ENCODE measurements around the gene TPP1. TPM values are rescaled to one million over a fixed set of nuclear protein-coding genes. Genes with fewer than 3 reads are reported as not detected.

TPP1 gene
- total RNA-seq, 3 donors from 2014 or later: 27.2 to 71.4 (median 38.2) TPM

DNA sequence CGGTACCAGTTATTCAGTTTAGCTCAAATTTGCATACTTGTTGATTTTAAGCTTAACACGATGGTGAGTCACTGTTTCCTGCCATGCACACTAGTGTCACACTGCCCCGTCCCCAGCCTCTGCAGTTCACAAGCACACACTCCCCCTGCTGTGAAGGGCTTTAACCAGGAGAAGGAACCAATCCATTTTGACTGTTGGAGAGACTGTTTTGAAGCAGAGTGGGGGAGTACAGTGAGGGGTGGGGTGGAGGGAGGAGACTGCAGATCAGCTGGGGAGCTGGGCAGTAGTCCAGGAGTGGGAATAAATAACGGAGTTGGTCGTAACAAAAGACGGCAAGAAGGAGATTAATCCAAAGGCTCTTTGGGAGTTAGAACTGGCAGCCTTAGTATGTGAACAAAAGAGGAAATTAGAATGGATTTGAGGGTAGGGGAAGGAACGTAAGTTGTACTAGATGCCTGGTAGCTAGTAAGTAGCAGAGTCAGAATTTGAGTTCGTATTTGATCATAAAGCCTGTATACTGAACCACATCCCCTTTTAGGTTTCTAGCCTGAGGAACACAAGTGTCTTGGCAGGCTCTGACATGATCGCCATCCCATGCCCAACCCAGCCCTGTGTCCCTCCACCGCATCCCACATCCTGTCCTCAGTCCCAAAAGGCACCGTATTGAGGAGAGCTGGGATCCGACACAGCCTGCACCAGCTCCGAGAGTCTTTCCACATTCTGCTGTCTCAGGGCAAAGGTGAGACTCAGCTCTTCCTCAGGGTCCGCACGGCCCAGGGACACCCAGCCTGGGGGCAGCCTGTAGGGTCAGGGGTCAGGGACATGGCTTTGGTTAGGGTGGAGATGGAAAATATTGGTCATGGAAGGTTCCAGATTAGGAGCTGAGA lies 862 bp downstream of the TPP1 start:
- Histone ChIP-seq H3K9me3 (no peaks in the 10 kb centered on the region), H3K4me1 (no peaks in the 10 kb centered on the region), H3K27me3 (no peaks in the 10 kb centered on the region), H3K36me3 (no peaks in the 10 kb centered on the region), H3K27ac (peak overlapping the region; percentile 89 to 91), H3K4me3 (peak overlapping the region; percentile 71 to 79 (median 78))
- DNase-seq (ENCODE audit: low spot score in 2 of 2): no peak
- intact Hi-C loops (cut with DNase I; ENCODE audit: low total_unique reads): no loop called here
- peak in 1 of 3 donors; percentile 16 for TF ChIP-seq POLR2AphosphoS5 (IDR thresholded peaks at IDR 0.05)
- TF ChIP-seq, protein P1, sequence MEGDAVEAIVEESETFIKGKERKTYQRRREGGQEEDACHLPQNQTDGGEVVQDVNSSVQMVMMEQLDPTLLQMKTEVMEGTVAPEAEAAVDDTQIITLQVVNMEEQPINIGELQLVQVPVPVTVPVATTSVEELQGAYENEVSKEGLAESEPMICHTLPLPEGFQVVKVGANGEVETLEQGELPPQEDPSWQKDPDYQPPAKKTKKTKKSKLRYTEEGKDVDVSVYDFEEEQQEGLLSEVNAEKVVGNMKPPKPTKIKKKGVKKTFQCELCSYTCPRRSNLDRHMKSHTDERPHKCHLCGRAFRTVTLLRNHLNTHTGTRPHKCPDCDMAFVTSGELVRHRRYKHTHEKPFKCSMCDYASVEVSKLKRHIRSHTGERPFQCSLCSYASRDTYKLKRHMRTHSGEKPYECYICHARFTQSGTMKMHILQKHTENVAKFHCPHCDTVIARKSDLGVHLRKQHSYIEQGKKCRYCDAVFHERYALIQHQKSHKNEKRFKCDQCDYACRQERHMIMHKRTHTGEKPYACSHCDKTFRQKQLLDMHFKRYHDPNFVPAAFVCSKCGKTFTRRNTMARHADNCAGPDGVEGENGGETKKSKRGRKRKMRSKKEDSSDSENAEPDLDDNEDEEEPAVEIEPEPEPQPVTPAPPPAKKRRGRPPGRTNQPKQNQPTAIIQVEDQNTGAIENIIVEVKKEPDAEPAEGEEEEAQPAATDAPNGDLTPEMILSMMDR (IDR thresholded peaks at IDR 0.05): no peak
- no peak for TF ChIP-seq POLR2A (IDR thresholded peaks at IDR 0.05)

DNA sequence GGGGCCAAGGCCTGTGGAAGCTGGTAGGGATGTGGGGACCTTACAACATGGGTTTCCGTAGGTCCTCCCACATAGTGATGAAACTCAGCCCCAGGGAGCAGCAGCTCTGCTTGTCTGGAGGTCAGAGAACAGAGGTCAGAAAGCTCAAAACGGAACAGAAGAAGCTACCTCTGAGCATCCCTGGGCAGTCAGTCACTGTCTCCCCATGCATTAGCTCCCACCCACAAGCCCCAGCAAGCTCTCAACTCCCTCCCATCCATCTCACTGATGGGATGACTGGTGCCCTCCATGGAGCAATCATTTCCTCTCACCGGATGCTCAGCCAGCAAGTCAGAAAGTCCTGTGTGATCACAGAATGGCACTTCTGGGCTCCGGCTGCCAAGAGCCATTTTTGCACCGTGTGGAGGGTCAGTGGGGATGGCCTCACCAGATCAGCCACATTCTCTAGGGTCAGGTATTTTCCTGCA lies 1.9 kb downstream of the TPP1 start:
- intact Hi-C loops (cut with DNase I; ENCODE audit: low total_unique reads): no loop called here
- peak overlapping the region in 1 of 3 donors; percentile 71 for H3K4me3 ChIP-seq
- H3K27ac ChIP-seq: peak overlapping the region; percentile 25 to 43
- DNase-seq (ENCODE audit: low spot score in 2 of 2): no peak
- no peaks in the 10 kb centered on the region for H3K4me1 ChIP-seq
- H3K9me3 ChIP-seq: no peaks in the 10 kb centered on the region
- TF ChIP-seq, protein P1 (IDR thresholded peaks at IDR 0.05): no peak
- no peak for TF ChIP-seq POLR2AphosphoS5 (IDR thresholded peaks at IDR 0.05)
- TF ChIP-seq POLR2A (IDR thresholded peaks at IDR 0.05): no peak
- no peaks in the 10 kb centered on the region for H3K27me3 ChIP-seq
- no peaks in the 10 kb centered on the region for H3K36me3 ChIP-seq

DNA sequence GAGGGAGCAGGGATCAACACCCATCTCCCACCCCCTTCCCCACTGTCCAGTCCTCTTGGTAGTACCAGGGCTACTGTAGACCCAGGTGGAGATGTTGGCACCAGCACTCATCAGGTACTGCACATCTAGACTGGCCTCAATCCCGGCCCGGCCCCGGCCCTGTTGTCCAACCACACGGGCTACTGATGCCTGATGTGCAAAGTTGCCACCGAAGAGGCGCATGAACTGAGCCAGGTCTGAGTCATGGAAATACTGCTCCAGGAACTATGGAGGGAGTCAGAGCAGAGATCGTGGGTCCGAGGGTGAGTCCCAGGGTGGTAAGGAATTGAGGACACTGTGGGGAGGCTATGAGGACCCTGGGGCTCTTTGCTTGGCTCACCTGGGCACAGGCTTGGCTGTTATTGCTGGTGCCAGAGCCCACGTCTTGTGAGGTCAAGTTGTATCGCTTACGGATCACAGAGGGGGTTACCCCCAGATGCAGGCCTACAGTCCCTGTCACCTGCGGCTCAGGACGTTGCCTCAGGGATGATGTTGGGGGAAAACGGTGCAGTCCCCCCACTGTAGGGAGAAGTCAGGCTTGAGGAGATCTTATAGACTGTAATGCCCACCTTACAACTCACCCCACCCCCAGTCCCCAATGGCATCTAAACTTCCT lies 2.5 kb downstream of the TPP1 start:
- no peaks in the 10 kb centered on the region for H3K4me1 ChIP-seq
- H3K27me3 ChIP-seq: no peaks in the 10 kb centered on the region
- intact Hi-C loops (cut with DNase I; ENCODE audit: low total_unique reads): no loop called here
- H3K9me3 ChIP-seq: no peaks in the 10 kb centered on the region
- no peak overlapping the region for H3K4me3 ChIP-seq
- no peak for DNase-seq (ENCODE audit: low spot score in 2 of 2)
- TF ChIP-seq POLR2A (IDR thresholded peaks at IDR 0.05): no peak
- TF ChIP-seq, protein P1 (IDR thresholded peaks at IDR 0.05): no peak
- no peak for TF ChIP-seq POLR2AphosphoS5 (IDR thresholded peaks at IDR 0.05)
- no peaks in the 10 kb centered on the region for H3K36me3 ChIP-seq
- H3K27ac ChIP-seq: no peak overlapping the region

DNA sequence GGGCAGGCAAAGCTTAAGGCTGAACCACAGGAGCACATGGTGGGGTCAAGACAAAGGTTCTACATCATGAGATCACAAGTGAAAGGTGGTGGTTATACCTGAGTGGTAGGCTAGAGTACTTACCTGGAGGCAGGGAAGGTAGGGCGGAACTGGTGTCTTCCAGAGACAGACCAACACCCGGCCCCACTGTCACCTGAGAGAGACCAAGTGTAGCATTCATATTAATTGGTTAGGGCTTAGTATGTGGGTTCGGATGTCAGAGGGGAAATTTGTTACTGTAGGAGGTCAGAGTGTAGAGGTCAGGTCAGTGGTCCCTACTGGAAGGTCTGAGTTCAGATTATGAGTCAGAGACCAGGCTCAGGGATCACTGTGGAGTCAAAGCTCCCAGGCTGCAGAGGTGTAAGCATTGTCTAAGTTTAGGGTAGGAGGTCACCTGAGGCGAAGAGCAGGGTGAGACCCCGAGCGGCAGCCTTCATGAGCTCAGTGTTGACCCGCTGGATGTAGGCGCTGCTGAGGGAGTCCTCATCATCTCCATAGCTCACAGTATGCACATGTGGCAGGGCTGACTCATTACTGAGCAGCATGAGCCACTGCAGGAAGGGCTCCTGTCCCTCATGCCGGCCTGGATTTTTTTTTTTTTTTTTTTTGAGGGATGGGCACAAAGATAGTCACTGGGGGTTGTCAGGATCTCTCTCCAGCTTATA lies 3.2 kb downstream of the TPP1 start:
- Histone ChIP-seq H3K4me3 (no peak overlapping the region), H3K27me3 (no peaks in the 10 kb centered on the region), H3K27ac (no peak overlapping the region), H3K9me3 (no peaks in the 10 kb centered on the region), H3K4me1 (no peaks in the 10 kb centered on the region), H3K36me3 (no peaks in the 10 kb centered on the region)
- no peak for DNase-seq (ENCODE audit: low spot score in 2 of 2)
- intact Hi-C loops (cut with DNase I; ENCODE audit: low total_unique reads): no loop called here
- TF ChIP-seq POLR2A (IDR thresholded peaks at IDR 0.05): no peak

DNA sequence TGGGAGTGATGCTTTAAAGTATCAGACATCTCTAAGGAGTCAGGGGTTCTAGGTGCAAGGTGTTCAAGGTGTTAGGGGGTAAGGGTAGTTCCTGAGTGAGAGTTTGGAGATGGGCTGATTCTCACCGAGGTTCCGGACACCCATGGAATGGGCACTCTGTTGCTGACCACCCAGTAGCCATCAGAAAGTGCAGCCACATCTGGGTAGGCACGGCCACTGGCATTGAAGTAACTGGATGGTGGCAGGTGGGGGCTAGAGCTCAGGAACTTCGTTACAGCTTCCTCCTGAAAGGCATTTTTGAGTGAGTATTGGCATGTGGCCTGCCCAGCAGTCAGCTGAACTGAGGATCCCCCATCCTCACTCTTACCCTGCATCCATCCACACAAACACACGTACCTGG lies 4.2 kb downstream of the TPP1 start:
- Histone ChIP-seq H3K4me3 (no peak overlapping the region), H3K9me3 (no peaks in the 10 kb centered on the region), H3K27ac (no peak overlapping the region), H3K27me3 (no peaks in the 10 kb centered on the region), H3K4me1 (no peaks in the 10 kb centered on the region), H3K36me3 (peaks cover 4% of the 10 kb centered on the region)
- DNase-seq (ENCODE audit: low spot score in 2 of 2): no peak
- intact Hi-C loops (cut with DNase I; ENCODE audit: low total_unique reads): no loop called here
- no peak for TF ChIP-seq POLR2AphosphoS5 (IDR thresholded peaks at IDR 0.05)
- TF ChIP-seq, protein P1 (IDR thresholded peaks at IDR 0.05): no peak
- TF ChIP-seq POLR2A (IDR thresholded peaks at IDR 0.05): no peak

All from breast epithelium (tissue), 4 donors.